ENCODE results near the gene MSI2. TPM values are rescaled to one million over a fixed set of nuclear protein-coding genes. Genes with fewer than 3 reads are reported as not detected.
A peak's percentile ranks its signal among the peaks of the same experiment; 100 is the strongest.

Gene MSI2
- polyA plus RNA-seq, 1 of the 3 experiments (the other 2 are of a cell fraction), result 24.1 TPM

GRCh38 chr17:57283203-57283971 lies 27.1 kb downstream of the MSI2 start:
- Histone ChIP-seq H2AFZ (ENCODE audit: low read depth) (no peak overlapping the region), H3F3A (replicated peaks; ENCODE audit: insufficient read depth) (no peaks in the 10 kb centered on the region), H3K4me1 (ENCODE audit: control insufficient read depth in 1 of 2, insufficient read depth in 2 of 2, low read depth in 1 of 2, low read length in 1 of 2) (peaks cover 11 to 72% of the 10 kb centered on the region in 2 experiments; a peak in 3 of 4 replicates), H3K79me2 (ENCODE audit: insufficient read depth) (no peaks in the 10 kb centered on the region), H3K4me2 (no peak overlapping the region), H4K20me1 (ENCODE audit: insufficient read depth) (0 out of 2 replicates have a peak, but pooled peaks cover 5% of the 10 kb centered on the region), H3K27ac (ENCODE audit: low read depth in 2 of 2, low read length in 1 of 2) (peak overlapping the region in 1 of 2 experiments; percentile 71; a peak in 2 of 4 replicates), H3K9ac (no peak overlapping the region), H3K9me2 (no peaks in the 10 kb centered on the region), H3K9me3 (no peaks in the 10 kb centered on the region), H3K27me3 (ENCODE audit: insufficient read depth) (no peaks in the 10 kb centered on the region), H3K4me3 (ENCODE audit: low read depth in 2 of 2, low read length in 1 of 2) (no peak overlapping the region), H3K36me3 (replicated peaks in 1 of 2; ENCODE audit: control insufficient read depth in 1 of 2, insufficient read depth in 2 of 2, low read length in 1 of 2) (peaks cover 0 to 38% of the 10 kb centered on the region in 2 experiments)
- ChIA-PET CTCF (interaction anchor here (0.5 to 5.0 kb wide), 4 partner anchors 12 to 591 kb away, joined by 4 to 26 read pairs (median 12); no protein-coding TSS in a partner anchor), POLR2A (no interaction called here)
- TF ChIP-seq RFX5 (IDR thresholded peaks at IDR 0.05; ENCODE audit: low read length) (no peak), FOXJ3 (CRISPR knock-in tag; IDR thresholded peaks at IDR 0.05) (no peak), POLR2AphosphoS5 (IDR thresholded peaks at IDR 0.05; ENCODE audit: low read depth, low read length) (no peak), RCOR1 (IDR thresholded peaks at IDR 0.05; ENCODE audit: low read length) (peak; percentile 21; the same call in 1 of the 2 replicates), IRF3 (IDR thresholded peaks at IDR 0.05; ENCODE audit: low read depth, low read length) (no peak), EZH2phosphoT487 (IDR thresholded peaks at IDR 0.05; ENCODE audit: borderline replicate concordance, low read depth) (no peak), SIN3A (IDR thresholded peaks at IDR 0.05; ENCODE audit: borderline replicate concordance, low read depth, low read length) (no peak), MAX (IDR thresholded peaks at IDR 0.05; ENCODE audit: low read depth) (no peak), ZBTB33 (IDR thresholded peaks at IDR 0.05; ENCODE audit: borderline replicate concordance, low read depth) (no peak)
- peak; percentile 64 for DNase-seq
- WGBS (ENCODE audit: low lambda C conversion rate), result 92% methylated on average over 18 of the region's 18 CpGs

GRCh38 chr17:57284583-57284982 lies 28.3 kb downstream of the MSI2 start:
- H2AFZ ChIP-seq (ENCODE audit: low read depth), result no peak overlapping the region
- no peaks in the 10 kb centered on the region for H3K79me2 ChIP-seq (ENCODE audit: insufficient read depth)
- H3K4me3 ChIP-seq (ENCODE audit: low read depth in 2 of 2, low read length in 1 of 2), result no peak overlapping the region
- no peak for DNase-seq
- POLR2A ChIA-PET, result no interaction called here
- no peak overlapping the region for H3K4me2 ChIP-seq
- H3K9me2 ChIP-seq, result no peaks in the 10 kb centered on the region
- no peaks in the 10 kb centered on the region for H3K27me3 ChIP-seq (ENCODE audit: insufficient read depth)
- CTCF ChIA-PET, result interaction anchor here (0.6 to 2.0 kb wide), 3 partner anchors 15 to 498 kb away, joined by 3 to 9 read pairs (median 3); no protein-coding TSS in a partner anchor
- H3K4me1 ChIP-seq (ENCODE audit: control insufficient read depth in 1 of 2, insufficient read depth in 2 of 2, low read depth in 1 of 2, low read length in 1 of 2), result peaks cover 11 to 74% of the 10 kb centered on the region in 2 experiments; a peak in 3 of 4 replicates
- no peak overlapping the region for H3K9ac ChIP-seq
- H4K20me1 ChIP-seq (ENCODE audit: insufficient read depth), result 0 out of 2 replicates have a peak, but pooled peaks cover 5% of the 10 kb centered on the region
- no peak overlapping the region; a peak in 1 of 4 replicates for H3K27ac ChIP-seq (ENCODE audit: low read depth in 2 of 2, low read length in 1 of 2)
- H3K9me3 ChIP-seq, result no peaks in the 10 kb centered on the region
- peaks cover 0 to 37% of the 10 kb centered on the region in 2 experiments for H3K36me3 ChIP-seq (replicated peaks in 1 of 2; ENCODE audit: control insufficient read depth in 1 of 2, insufficient read depth in 2 of 2, low read length in 1 of 2)
- H3F3A ChIP-seq (replicated peaks; ENCODE audit: insufficient read depth), result no peaks in the 10 kb centered on the region
- WGBS (ENCODE audit: low lambda C conversion rate), result 90% methylated on average over 3 of the region's 3 CpGs
- TF ChIP-seq YY1 (IDR thresholded peaks at IDR 0.05; ENCODE audit: low read depth) (no peak), USF1 (IDR thresholded peaks at IDR 0.05; ENCODE audit: borderline replicate concordance, low read depth) (no peak), SMC3 (IDR thresholded peaks at IDR 0.05; ENCODE audit: low read depth, low read length) (no peak), REST (IDR thresholded peaks at IDR 0.05; ENCODE audit: low read depth, low read length) (no peak), NFIC (IDR thresholded peaks at IDR 0.05; ENCODE audit: borderline replicate concordance) (no peak), EZH2phosphoT487 (IDR thresholded peaks at IDR 0.05; ENCODE audit: borderline replicate concordance, low read depth) (no peak), EP300 (IDR thresholded peaks at IDR 0.05; ENCODE audit: borderline replicate concordance in 1 of 2, low read depth in 1 of 2, low read length in 1 of 2) (no peak), USF2 (IDR thresholded peaks at IDR 0.05; ENCODE audit: borderline replicate concordance, low read depth, low read length) (no peak)
